Tibial nerve (tissue), 4 donors: ENCODE data around the gene PRDM5.

ENCODE experiments used
- EP300 ChIP-seq, 2 donors: sonication (generic); formaldehyde crosslinking; IDR thresholded peaks; one replicate each; pipeline ENCODE4 v1.6.1; 2017; ENCODE audit warnings: antibody characterized with exemption in 2 of 2, mild to moderate bottlenecking in 1 of 2
- TF ChIP-seq, protein P1 (sequence below), 5 experiments: fragments of 200-600 bp in 3 of 5; fragments of 450-650 bp in 2 of 5; sonication (generic) in 3 of 5; IDR thresholded peaks; one replicate each; pipeline ENCODE4 v1.5.1; 2016 to 2019; ENCODE audit warnings: antibody characterized with exemption in 5 of 5, mild to moderate bottlenecking in 3 of 5, moderate library complexity in 2 of 5

DNA sequence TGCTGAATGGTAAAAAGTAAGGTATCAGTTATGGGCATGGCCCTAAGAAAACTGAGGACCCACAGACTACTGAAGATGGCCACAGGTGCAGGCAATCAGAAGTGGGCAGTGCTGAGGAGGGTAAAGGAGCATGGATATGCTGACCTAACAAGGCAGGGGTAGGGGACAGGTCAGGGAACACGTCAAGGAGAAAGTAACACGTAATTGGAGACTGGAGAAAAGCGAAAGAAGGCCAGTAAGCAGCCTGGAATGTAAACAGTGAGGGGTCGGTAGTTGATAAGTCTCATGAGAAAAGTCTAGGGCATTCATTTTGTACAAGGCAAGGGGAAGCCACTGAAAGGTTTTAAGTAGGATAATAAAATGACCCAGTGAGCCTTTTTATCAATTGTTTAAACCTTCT, 153.3 kb downstream of the PRDM5 start:
- TF ChIP-seq EP300 (IDR thresholded peaks at IDR 0.05): no peak
- TF ChIP-seq, protein P1, sequence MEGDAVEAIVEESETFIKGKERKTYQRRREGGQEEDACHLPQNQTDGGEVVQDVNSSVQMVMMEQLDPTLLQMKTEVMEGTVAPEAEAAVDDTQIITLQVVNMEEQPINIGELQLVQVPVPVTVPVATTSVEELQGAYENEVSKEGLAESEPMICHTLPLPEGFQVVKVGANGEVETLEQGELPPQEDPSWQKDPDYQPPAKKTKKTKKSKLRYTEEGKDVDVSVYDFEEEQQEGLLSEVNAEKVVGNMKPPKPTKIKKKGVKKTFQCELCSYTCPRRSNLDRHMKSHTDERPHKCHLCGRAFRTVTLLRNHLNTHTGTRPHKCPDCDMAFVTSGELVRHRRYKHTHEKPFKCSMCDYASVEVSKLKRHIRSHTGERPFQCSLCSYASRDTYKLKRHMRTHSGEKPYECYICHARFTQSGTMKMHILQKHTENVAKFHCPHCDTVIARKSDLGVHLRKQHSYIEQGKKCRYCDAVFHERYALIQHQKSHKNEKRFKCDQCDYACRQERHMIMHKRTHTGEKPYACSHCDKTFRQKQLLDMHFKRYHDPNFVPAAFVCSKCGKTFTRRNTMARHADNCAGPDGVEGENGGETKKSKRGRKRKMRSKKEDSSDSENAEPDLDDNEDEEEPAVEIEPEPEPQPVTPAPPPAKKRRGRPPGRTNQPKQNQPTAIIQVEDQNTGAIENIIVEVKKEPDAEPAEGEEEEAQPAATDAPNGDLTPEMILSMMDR (IDR thresholded peaks at IDR 0.05): no peak
